ENCODE results near the gene ADARB2.
"Not testable (repeated sequence)": the region's sequence is repeated elsewhere in the genome, so short reads cannot be mapped to it uniquely, and the experiment has no call there.

Gene ADARB2

GRCh38 chr10:1360011-1360557 lies 377.2 kb downstream of the ADARB2 start:
- DNase-seq, result no peak

GRCh38 chr10:1359626-1359955 lies 377.7 kb downstream of the ADARB2 start:
- DNase-seq, result no peak

- peak; percentile 58 for DNase-seq
Measured at GRCh38 chr10:1358860-1359625, 378.3 kb downstream of the ADARB2 start.

GRCh38 chr10:1358147-1358546 lies 379.2 kb downstream of the ADARB2 start:
- no peak for DNase-seq

- no peak for DNase-seq
Measured at GRCh38 chr10:1356349-1356748, 381.0 kb downstream of the ADARB2 start.

GRCh38 chr10:1354809-1355710 lies 382.3 kb downstream of the ADARB2 start:
- no peak for DNase-seq

GRCh38 chr10:1352296-1352695 lies 385.0 kb downstream of the ADARB2 start:
- DNase-seq, result not testable (repeated sequence)

GRCh38 chr10:1348773-1349050 lies 388.6 kb downstream of the ADARB2 start:
- DNase-seq, result no peak

- DNase-seq, result no peak
Measured at GRCh38 chr10:1347962-1348772, 389.2 kb downstream of the ADARB2 start.

GRCh38 chr10:1347525-1347924 lies 389.8 kb downstream of the ADARB2 start:
- DNase-seq, result no peak

GRCh38 chr10:1346201-1346600 lies 391.1 kb downstream of the ADARB2 start:
- no peak for DNase-seq

GRCh38 chr10:1345368-1345767 lies 392.0 kb downstream of the ADARB2 start:
- DNase-seq, result no peak

- no peak for DNase-seq
Measured at GRCh38 chr10:1344846-1345245, 392.5 kb downstream of the ADARB2 start.

- DNase-seq, result no peak
Measured at GRCh38 chr10:1344408-1344807, 392.9 kb downstream of the ADARB2 start.

- no peak for DNase-seq
Measured at GRCh38 chr10:1343176-1343575, 394.1 kb downstream of the ADARB2 start.

- not testable (repeated sequence) for DNase-seq
Measured at GRCh38 chr10:1341052-1341451, 396.3 kb downstream of the ADARB2 start.

- no peak for DNase-seq
Measured at GRCh38 chr10:1339396-1339795, 397.9 kb downstream of the ADARB2 start.

GRCh38 chr10:1335642-1336041 lies 401.7 kb downstream of the ADARB2 start:
- no peak for DNase-seq

GRCh38 chr10:1333981-1334380 lies 403.3 kb downstream of the ADARB2 start:
- DNase-seq, result no peak

- no peak for DNase-seq
Measured at GRCh38 chr10:1331560-1331959, 405.8 kb downstream of the ADARB2 start.

- DNase-seq, result no peak
Measured at GRCh38 chr10:1329622-1330021, 407.7 kb downstream of the ADARB2 start.

GRCh38 chr10:1328981-1329614 lies 408.2 kb downstream of the ADARB2 start:
- no peak for DNase-seq
